ENCODE data around the gene VEPH1. TPM values are rescaled to one million over a fixed set of nuclear protein-coding genes. Genes with fewer than 3 reads are reported as not detected.

The VEPH1 gene
- total and polyA plus RNA-seq, 2 donors (not counting 1 experiment from before 2014, with no cell fraction given): not detected

- Histone ChIP-seq H3K9me3 (ENCODE audit: control extremely low read depth in 1 of 3, control insufficient read depth in 2 of 3, insufficient read depth in 1 of 3, low read length in 2 of 3) (no peaks in the 10 kb centered on the region), H3K9ac (ENCODE audit: low read length) (no peak overlapping the region), H3K4me3 (ENCODE audit: control extremely low read depth in 1 of 5, extremely low read depth in 1 of 5, insufficient read depth in 1 of 5, low read depth in 2 of 5, low read length in 4 of 5) (no peak overlapping the region), H4K20me1 (ENCODE audit: control insufficient read depth, insufficient read depth, low read length, poor library complexity, severe bottlenecking) (no peaks in the 10 kb centered on the region), H3K4me1 (ENCODE audit: control insufficient read depth in 2 of 2, insufficient read depth in 2 of 2, low read length in 2 of 2) (no peaks in the 10 kb centered on the region), H3K36me3 (replicated peaks in 1 of 2; ENCODE audit: control extremely low read depth in 1 of 2, control insufficient read depth in 1 of 2, extremely low read depth in 1 of 2, insufficient read depth in 2 of 2, low read length in 1 of 2) (no peaks in the 10 kb centered on the region), H3K27me3 (replicated peaks in 1 of 4; ENCODE audit: control extremely low read depth in 1 of 4, control insufficient read depth in 3 of 4, insufficient read depth in 4 of 4, low read length in 3 of 4) (no peaks in the 10 kb centered on the region), H2AFZ (ENCODE audit: insufficient read depth, low read depth, low read length, poor library complexity, severe bottlenecking) (no peak overlapping the region), H3K79me2 (ENCODE audit: control insufficient read depth, insufficient read depth, low read length) (no peaks in the 10 kb centered on the region), H3K27ac (ENCODE audit: low read length in 2 of 2) (no peak overlapping the region), H3K4me2 (replicated peaks; ENCODE audit: low read depth, low read length, poor library complexity, severe bottlenecking) (no peak overlapping the region)
- Mint-ChIP-seq H3K9me3 (ENCODE audit: insufficient read depth) (no peaks in the 10 kb centered on the region), H3K4me1 (no peaks in the 10 kb centered on the region), H3K27me3 (peaks cover 3% of the 10 kb centered on the region), H3K4me3 (no peak overlapping the region), H3K27ac (no peak overlapping the region)
- intact Hi-C loops (cut with micrococcal nuclease): no loop called here
- DNase-seq (no peak), ATAC-seq (ENCODE audit: low read depth) (no peak)
- no peak for TF ChIP-seq EZH2 (IDR thresholded peaks at IDR 0.05; ENCODE audit: borderline replicate concordance, insufficient read depth, low read depth, low read length, poor library complexity, severe bottlenecking)
- no peak for TF ChIP-seq CTCF (IDR thresholded peaks at IDR 0.05)
- ChIA-PET CTCF (no interaction called here), POLR2A (no interaction called here)
- WGBS (ENCODE audit: insufficient coverage): 95% methylated on average over 2 of the region's 2 CpGs
Measured at GRCh38 chr3:157529751-157530150, 26.5 kb upstream of the VEPH1 start.

GRCh38 chr3:157529085-157529484 lies 25.9 kb upstream of the VEPH1 start:
- H3K9me3 ChIP-seq (ENCODE audit: control extremely low read depth in 1 of 3, control insufficient read depth in 2 of 3, insufficient read depth in 1 of 3, low read length in 2 of 3): no peaks in the 10 kb centered on the region
- TF ChIP-seq EZH2 (IDR thresholded peaks at IDR 0.05; ENCODE audit: borderline replicate concordance, insufficient read depth, low read depth, low read length, poor library complexity, severe bottlenecking): no peak
- no peak for TF ChIP-seq CTCF (IDR thresholded peaks at IDR 0.05)
- H3K27me3 ChIP-seq (replicated peaks in 1 of 4; ENCODE audit: control extremely low read depth in 1 of 4, control insufficient read depth in 3 of 4, insufficient read depth in 4 of 4, low read length in 3 of 4): no peaks in the 10 kb centered on the region
- no peak overlapping the region for H2AFZ ChIP-seq (ENCODE audit: insufficient read depth, low read depth, low read length, poor library complexity, severe bottlenecking)
- Mint-ChIP-seq H3K4me3 (no peak overlapping the region), H3K27me3 (peaks cover 3% of the 10 kb centered on the region), H3K9me3 (ENCODE audit: insufficient read depth) (no peaks in the 10 kb centered on the region), H3K27ac (no peak overlapping the region), H3K4me1 (no peaks in the 10 kb centered on the region)
- intact Hi-C loops (cut with micrococcal nuclease): no loop called here
- H3K4me1 ChIP-seq (ENCODE audit: control insufficient read depth in 2 of 2, insufficient read depth in 2 of 2, low read length in 2 of 2): no peaks in the 10 kb centered on the region
- WGBS (ENCODE audit: insufficient coverage): no CpG with 5 or more reads among the region's 2 CpGs
- no peak overlapping the region for H3K4me2 ChIP-seq (replicated peaks; ENCODE audit: low read depth, low read length, poor library complexity, severe bottlenecking)
- ATAC-seq (ENCODE audit: low read depth): no peak
- H3K79me2 ChIP-seq (ENCODE audit: control insufficient read depth, insufficient read depth, low read length): no peaks in the 10 kb centered on the region
- H3K27ac ChIP-seq (ENCODE audit: low read length in 2 of 2): no peak overlapping the region
- no peak overlapping the region for H3K4me3 ChIP-seq (ENCODE audit: control extremely low read depth in 1 of 5, extremely low read depth in 1 of 5, insufficient read depth in 1 of 5, low read depth in 2 of 5, low read length in 4 of 5)
- no peak overlapping the region for H3K9ac ChIP-seq (ENCODE audit: low read length)
- POLR2A ChIA-PET: no interaction called here
- CTCF ChIA-PET: no interaction called here
- no peaks in the 10 kb centered on the region for H3K36me3 ChIP-seq (replicated peaks in 1 of 2; ENCODE audit: control extremely low read depth in 1 of 2, control insufficient read depth in 1 of 2, extremely low read depth in 1 of 2, insufficient read depth in 2 of 2, low read length in 1 of 2)
- DNase-seq: no peak
- H4K20me1 ChIP-seq (ENCODE audit: control insufficient read depth, insufficient read depth, low read length, poor library complexity, severe bottlenecking): no peaks in the 10 kb centered on the region

Data from B cell (primary cell).